Panc1 (cell line): ENCODE measurements around the gene COL1A2. TPM values are rescaled to one million over a fixed set of nuclear protein-coding genes. Genes with fewer than 3 reads are reported as not detected.

ENCODE experiments used
- ATAC-seq: fragments of 200-7000 bp; cut with Tn5 transposase; 2 replicates; pipeline ENCODE4 v1.9.1; 2020; ENCODE audit warnings: mild to moderate bottlenecking, moderate library complexity
- BruUV-seq: library from RNA; stranded (reverse); fragments of 400-500 nt; replicated peaks from 2 replicates; lab custom pipeline; 2021; lab: Mats Ljungman, UMichigan
- CTCF ChIA-PET: fragments of 300-600 bp; sonication (Branson Sonifier 250); formaldehyde crosslinking; loops from one replicate; lab custom pipeline; 2022; ENCODE audit warnings: antibody characterized with exemption; lab: Charles Lee
- POLR2A ChIA-PET: fragments of 300-600 bp; sonication (Branson Sonifier 250); formaldehyde crosslinking; loops from one replicate; lab custom pipeline; 2022; ENCODE audit warnings: antibody characterized with exemption; lab: Charles Lee
- DNase-seq: peaks from one replicate; pipeline ENCODE4 v3.0.0-alpha.2; 2010; ENCODE audit warnings: low read depth, low spot score
- H3K27ac ChIP-seq: 2 replicates; pipeline ENCODE4 v1.5.1; 2011; ENCODE audit warnings: mild to moderate bottlenecking, low read length, inconsistent platforms
- H3K27me3 ChIP-seq: fragments of 200-500 bp; sonication (Bioruptor generic); 2 replicates; pipeline ENCODE4 v1.6.0; 2014; ENCODE audit warnings: low read length, inconsistent platforms; ENCODE audit not compliant: control insufficient read depth, insufficient read depth
- H3K36me3 ChIP-seq: fragments of 200-500 bp; sonication (Bioruptor generic); 2 replicates; pipeline ENCODE4 v1.5.1; 2014; ENCODE audit warnings: inconsistent platforms, mild to moderate bottlenecking, low read length, moderate library complexity; ENCODE audit not compliant: control insufficient read depth, insufficient read depth
- H3K4me1 ChIP-seq: 2 replicates; pipeline ENCODE4 v1.5.1; 2011; ENCODE audit warnings: inconsistent platforms, mild to moderate bottlenecking, low read length, moderate library complexity; ENCODE audit not compliant: control insufficient read depth, insufficient read depth
- H3K4me3 ChIP-seq, 2 experiments: 2 replicates each; pipeline ENCODE4 v1.5.1; 2011 to 2012; ENCODE audit warnings: low read depth in 2 of 2, low read length in 2 of 2, mild to moderate bottlenecking in 2 of 2, inconsistent platforms in 1 of 2, moderate library complexity in 1 of 2
- H3K9me3 ChIP-seq: fragments of 200-500 bp; sonication (Bioruptor generic); 2 replicates; pipeline ENCODE4 v1.5.1; 2014; ENCODE audit warnings: low read depth, mild to moderate bottlenecking, inconsistent platforms, low read length, moderate library complexity; ENCODE audit not compliant: control insufficient read depth, insufficient read depth
- POLR2AphosphoS5 ChIP-seq: IDR thresholded peaks from 2 replicates; pipeline ENCODE4 v1.6.1; 2012; ENCODE audit warnings: mild to moderate bottlenecking, low read depth, low read length, moderate library complexity
- SIN3A ChIP-seq: IDR thresholded peaks from 2 replicates; pipeline ENCODE4 v1.6.1; 2012; ENCODE audit warnings: low read depth, mild to moderate bottlenecking, low read length, moderate library complexity, borderline replicate concordance; ENCODE audit not compliant: insufficient read depth
- TCF7L2 ChIP-seq: IDR thresholded peaks from 2 replicates; pipeline ENCODE4 v1.6.1; 2011; ENCODE audit warnings: mild to moderate bottlenecking, low read depth, low read length, inconsistent platforms
- in situ Hi-C: cut with HindIII; loops from 2 replicates; pipeline ENCODE4 v1.10.0; 2016; ENCODE audit warnings: low sequenced_read_pairs, low pct_unique_long_range_greater_than_20kb
- intact Hi-C: fragments of 100-400 bp; cut with micrococcal nuclease; formaldehyde crosslinking; loops from one replicate; pipeline ENCODE4 v1.10.0; 2022; ENCODE audit not compliant: unreplicated experiment
- total RNA-seq: library from RNA; stranded (reverse); gene quantifications from one replicate; pipeline ENCODE4 v1.2.1, GENCODE V29; 2021; ENCODE audit not compliant: unreplicated experiment
- TF ChIP-seq, protein P1 (sequence below): fragments of 450-650 bp; IDR thresholded peaks from 2 replicates; pipeline ENCODE4 v1.5.1; 2017; ENCODE audit warnings: mild to moderate bottlenecking
- TF ChIP-seq, protein P2 (sequence below), 2 experiments: IDR thresholded peaks; 2 replicates each; pipeline ENCODE4 v1.6.1; 2011 to 2012; ENCODE audit warnings: low read depth in 2 of 2, control low read depth in 1 of 2, low read length in 1 of 2, mild to moderate bottlenecking in 1 of 2, moderate library complexity in 1 of 2; ENCODE audit not compliant: insufficient read depth in 1 of 2

Gene COL1A2
- total RNA-seq, 1 experiment from 2014 or later, result 1.3 TPM

DNA sequence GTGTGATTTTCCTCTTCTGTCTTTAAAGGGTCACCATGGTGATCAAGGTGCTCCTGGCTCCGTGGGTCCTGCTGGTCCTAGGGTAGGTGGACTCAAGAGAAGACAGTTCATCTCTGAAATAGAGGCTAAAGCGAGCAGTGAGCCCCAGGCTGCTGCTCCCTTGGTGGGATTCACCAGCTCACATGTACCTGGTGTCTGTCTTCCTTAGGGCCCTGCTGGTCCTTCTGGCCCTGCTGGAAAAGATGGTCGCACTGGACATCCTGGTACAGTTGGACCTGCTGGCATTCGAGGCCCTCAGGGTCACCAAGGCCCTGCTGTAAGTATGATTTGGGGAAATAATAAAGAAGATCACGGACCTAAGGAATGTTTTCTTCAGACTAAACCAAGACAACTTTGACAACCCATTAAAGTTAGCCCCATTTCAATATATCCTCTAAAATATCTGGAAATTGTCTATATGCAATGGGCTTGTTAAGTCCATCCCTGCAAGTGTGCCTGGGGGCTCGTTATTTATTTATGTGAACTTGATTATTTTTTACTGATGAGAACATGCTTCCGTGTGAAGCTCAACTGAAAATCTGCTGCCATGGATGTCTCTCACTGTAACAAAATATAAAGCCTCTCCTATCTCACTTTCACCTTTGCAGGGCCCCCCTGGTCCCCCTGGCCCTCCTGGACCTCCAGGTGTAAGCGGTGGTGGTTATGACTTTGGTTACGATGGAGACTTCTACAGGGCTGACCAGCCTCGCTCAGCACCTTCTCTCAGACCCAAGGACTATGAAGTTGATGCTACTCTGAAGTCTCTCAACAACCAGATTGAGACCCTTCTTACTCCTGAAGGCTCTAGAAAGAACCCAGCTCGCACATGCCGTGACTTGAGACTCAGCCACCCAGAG is 32.5 kb downstream of the COL1A2 start:
- no peak for DNase-seq
- H3K4me3 ChIP-seq, result no peak overlapping the region
- no peak overlapping the region for H3K27ac ChIP-seq
- no TSS peak for BruUV-seq
- no peak for ATAC-seq
- no peaks in the 10 kb centered on the region for H3K9me3 ChIP-seq
- in situ Hi-C loops, result no loop called here
- ChIA-PET POLR2A (no interaction called here), CTCF (no interaction called here)
- no peak for TF ChIP-seq POLR2AphosphoS5
- TF ChIP-seq, protein P1, sequence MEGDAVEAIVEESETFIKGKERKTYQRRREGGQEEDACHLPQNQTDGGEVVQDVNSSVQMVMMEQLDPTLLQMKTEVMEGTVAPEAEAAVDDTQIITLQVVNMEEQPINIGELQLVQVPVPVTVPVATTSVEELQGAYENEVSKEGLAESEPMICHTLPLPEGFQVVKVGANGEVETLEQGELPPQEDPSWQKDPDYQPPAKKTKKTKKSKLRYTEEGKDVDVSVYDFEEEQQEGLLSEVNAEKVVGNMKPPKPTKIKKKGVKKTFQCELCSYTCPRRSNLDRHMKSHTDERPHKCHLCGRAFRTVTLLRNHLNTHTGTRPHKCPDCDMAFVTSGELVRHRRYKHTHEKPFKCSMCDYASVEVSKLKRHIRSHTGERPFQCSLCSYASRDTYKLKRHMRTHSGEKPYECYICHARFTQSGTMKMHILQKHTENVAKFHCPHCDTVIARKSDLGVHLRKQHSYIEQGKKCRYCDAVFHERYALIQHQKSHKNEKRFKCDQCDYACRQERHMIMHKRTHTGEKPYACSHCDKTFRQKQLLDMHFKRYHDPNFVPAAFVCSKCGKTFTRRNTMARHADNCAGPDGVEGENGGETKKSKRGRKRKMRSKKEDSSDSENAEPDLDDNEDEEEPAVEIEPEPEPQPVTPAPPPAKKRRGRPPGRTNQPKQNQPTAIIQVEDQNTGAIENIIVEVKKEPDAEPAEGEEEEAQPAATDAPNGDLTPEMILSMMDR, result no peak
- no peak for TF ChIP-seq TCF7L2
- intact Hi-C loops, result no loop called here
- H3K27me3 ChIP-seq, result no peaks in the 10 kb centered on the region
- H3K4me1 ChIP-seq, result no peaks in the 10 kb centered on the region
- H3K36me3 ChIP-seq, result no peaks in the 10 kb centered on the region

DNA sequence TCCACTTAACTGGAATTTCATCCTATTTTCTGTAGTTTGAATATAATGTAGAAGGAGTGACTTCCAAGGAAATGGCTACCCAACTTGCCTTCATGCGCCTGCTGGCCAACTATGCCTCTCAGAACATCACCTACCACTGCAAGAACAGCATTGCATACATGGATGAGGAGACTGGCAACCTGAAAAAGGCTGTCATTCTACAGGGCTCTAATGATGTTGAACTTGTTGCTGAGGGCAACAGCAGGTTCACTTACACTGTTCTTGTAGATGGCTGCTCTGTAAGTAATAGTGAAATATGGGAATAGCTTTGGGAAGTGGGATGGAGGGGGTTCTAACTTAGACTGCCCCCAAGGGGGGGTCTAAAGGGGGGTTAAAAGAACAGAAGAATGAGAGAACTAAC is 34.5 kb downstream of the COL1A2 start:
- Histone ChIP-seq H3K27ac (no peak overlapping the region), H3K27me3 (no peaks in the 10 kb centered on the region), H3K9me3 (no peaks in the 10 kb centered on the region), H3K36me3 (no peaks in the 10 kb centered on the region), H3K4me3 (no peak overlapping the region), H3K4me1 (no peaks in the 10 kb centered on the region)
- intact Hi-C loops, result no loop called here
- ATAC-seq, result no peak
- no peak for DNase-seq
- no TSS peak for BruUV-seq
- CTCF ChIA-PET, result no interaction called here
- TF ChIP-seq TCF7L2, result no peak
- TF ChIP-seq POLR2AphosphoS5, result no peak
- no peak for TF ChIP-seq SIN3A
- TF ChIP-seq, protein P1, result no peak
- POLR2A ChIA-PET, result no interaction called here
- in situ Hi-C loops, result no loop called here

GRCh38 chr7:94431176-94431575 is 36.5 kb downstream of the COL1A2 start:
- Histone ChIP-seq H3K4me1 (no peaks in the 10 kb centered on the region), H3K27ac (no peak overlapping the region), H3K27me3 (no peaks in the 10 kb centered on the region; the same call in 1 of the 2 replicates), H3K9me3 (no peaks in the 10 kb centered on the region), H3K4me3 (no peak overlapping the region), H3K36me3 (no peaks in the 10 kb centered on the region)
- ChIA-PET CTCF (no interaction called here), POLR2A (no interaction called here)
- intact Hi-C loops, result no loop called here
- in situ Hi-C loops, result no loop called here
- DNase-seq (no peak), ATAC-seq (no peak)
- no TSS peak for BruUV-seq
- TF ChIP-seq, protein P1, result no peak
- TF ChIP-seq, protein P2, sequence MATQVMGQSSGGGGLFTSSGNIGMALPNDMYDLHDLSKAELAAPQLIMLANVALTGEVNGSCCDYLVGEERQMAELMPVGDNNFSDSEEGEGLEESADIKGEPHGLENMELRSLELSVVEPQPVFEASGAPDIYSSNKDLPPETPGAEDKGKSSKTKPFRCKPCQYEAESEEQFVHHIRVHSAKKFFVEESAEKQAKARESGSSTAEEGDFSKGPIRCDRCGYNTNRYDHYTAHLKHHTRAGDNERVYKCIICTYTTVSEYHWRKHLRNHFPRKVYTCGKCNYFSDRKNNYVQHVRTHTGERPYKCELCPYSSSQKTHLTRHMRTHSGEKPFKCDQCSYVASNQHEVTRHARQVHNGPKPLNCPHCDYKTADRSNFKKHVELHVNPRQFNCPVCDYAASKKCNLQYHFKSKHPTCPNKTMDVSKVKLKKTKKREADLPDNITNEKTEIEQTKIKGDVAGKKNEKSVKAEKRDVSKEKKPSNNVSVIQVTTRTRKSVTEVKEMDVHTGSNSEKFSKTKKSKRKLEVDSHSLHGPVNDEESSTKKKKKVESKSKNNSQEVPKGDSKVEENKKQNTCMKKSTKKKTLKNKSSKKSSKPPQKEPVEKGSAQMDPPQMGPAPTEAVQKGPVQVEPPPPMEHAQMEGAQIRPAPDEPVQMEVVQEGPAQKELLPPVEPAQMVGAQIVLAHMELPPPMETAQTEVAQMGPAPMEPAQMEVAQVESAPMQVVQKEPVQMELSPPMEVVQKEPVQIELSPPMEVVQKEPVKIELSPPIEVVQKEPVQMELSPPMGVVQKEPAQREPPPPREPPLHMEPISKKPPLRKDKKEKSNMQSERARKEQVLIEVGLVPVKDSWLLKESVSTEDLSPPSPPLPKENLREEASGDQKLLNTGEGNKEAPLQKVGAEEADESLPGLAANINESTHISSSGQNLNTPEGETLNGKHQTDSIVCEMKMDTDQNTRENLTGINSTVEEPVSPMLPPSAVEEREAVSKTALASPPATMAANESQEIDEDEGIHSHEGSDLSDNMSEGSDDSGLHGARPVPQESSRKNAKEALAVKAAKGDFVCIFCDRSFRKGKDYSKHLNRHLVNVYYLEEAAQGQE (IDR thresholded peaks at IDR 0.05; ENCODE audit: insufficient read depth in 1 of 2, low read depth in 2 of 2, low read length in 1 of 2), result no peak
- TF ChIP-seq POLR2AphosphoS5 (no peak), TCF7L2 (no peak), SIN3A (no peak)
